ENCODE measurements around the gene DYRK1A. TPM values are rescaled to one million over a fixed set of nuclear protein-coding genes. Genes with fewer than 3 reads are reported as not detected.
"Not testable (repeated sequence)": the region's sequence is repeated elsewhere in the genome, so short reads cannot be mapped to it uniquely, and the experiment has no call there.

DYRK1A gene
- total RNA-seq, 1 experiment from 2014 or later: 49.3 TPM

DNA sequence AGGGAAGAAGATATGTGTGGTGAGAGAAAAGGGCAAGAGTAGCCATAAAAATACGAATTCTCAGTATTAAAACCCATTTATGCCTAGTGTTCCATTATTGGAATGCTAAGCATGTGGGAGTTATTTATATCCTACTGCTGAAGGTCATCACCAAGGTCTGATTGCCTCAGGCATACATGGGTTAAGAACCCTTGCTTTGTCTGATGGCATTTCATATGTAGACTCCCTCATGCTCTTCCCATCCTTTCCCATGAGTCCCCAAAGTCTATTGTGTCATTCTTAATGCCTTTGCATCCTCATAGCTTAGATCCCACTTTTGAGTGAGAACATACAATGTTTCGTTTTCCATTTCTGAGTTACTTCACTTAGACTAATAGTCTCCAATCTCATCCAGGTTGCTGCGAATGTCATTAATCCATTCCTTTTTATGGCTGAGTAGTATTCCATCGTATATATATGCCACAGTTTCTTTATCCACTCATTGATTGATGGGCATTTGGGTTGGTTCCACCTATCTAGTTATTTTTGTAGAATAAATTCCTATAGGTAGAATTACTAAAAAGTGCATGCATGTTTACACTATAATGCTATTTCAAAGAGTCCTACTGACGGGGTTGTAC is 172.5 kb downstream of the DYRK1A start:
- Histone ChIP-seq H4K20me1 (ENCODE audit: insufficient read depth) (no peaks in the 10 kb centered on the region), H3K9me3 (ENCODE audit: control insufficient read depth in 1 of 2, insufficient read depth in 1 of 2, low read depth in 1 of 2, low read length in 2 of 2) (no peaks in the 10 kb centered on the region), H3K79me2 (ENCODE audit: insufficient read depth, low read length) (no peaks in the 10 kb centered on the region), H3K4me2 (ENCODE audit: low read length) (no peak overlapping the region), H3K27ac (ENCODE audit: low read depth, low read length) (no peak overlapping the region), H3K4me1 (ENCODE audit: control insufficient read depth in 1 of 2, insufficient read depth in 2 of 2, low read length in 2 of 2) (peaks cover 5 to 6% of the 10 kb centered on the region in 2 experiments; a peak in 3 of 4 replicates), H3K4me3 (replicated peaks in 1 of 2; ENCODE audit: low read depth in 1 of 2, low read length in 2 of 2) (no peak overlapping the region), H2AFZ (ENCODE audit: low read depth, low read length, poor library complexity, severe bottlenecking) (no peak overlapping the region), H3K36me3 (ENCODE audit: control insufficient read depth in 1 of 2, insufficient read depth in 2 of 2, low read length in 2 of 2) (no peaks in the 10 kb centered on the region), H3K9me2 (ENCODE audit: insufficient read depth) (no peaks in the 10 kb centered on the region), H3K27me3 (ENCODE audit: insufficient read depth, low read length) (no peaks in the 10 kb centered on the region), H3K9ac (ENCODE audit: low read length) (no peak overlapping the region)
- POLR2A ChIA-PET: no interaction called here
- CTCF ChIA-PET: no interaction called here
- intact Hi-C loops (cut with micrococcal nuclease): no loop called here
- ATAC-seq (no peak), DNase-seq (ENCODE audit: low read depth, low spot score) (no peak)
- no TSS peak for BruUV-seq (replicated peaks)
- no peak for TF ChIP-seq RAD21 (IDR thresholded peaks at IDR 0.05; ENCODE audit: low read depth)
- no peak for TF ChIP-seq YY1 (IDR thresholded peaks at IDR 0.05; ENCODE audit: extremely low read depth, insufficient replicate concordance, low read depth, low read length)
- TF ChIP-seq SP1 (IDR thresholded peaks at IDR 0.05; ENCODE audit: low read depth): no peak
- no peak for TF ChIP-seq ZFX (IDR thresholded peaks at IDR 0.05)
- TF ChIP-seq ELF1 (IDR thresholded peaks at IDR 0.05; ENCODE audit: borderline replicate concordance, low read depth): no peak
- TF ChIP-seq CEBPB (IDR thresholded peaks at IDR 0.05; ENCODE audit: low read depth): no peak
- no peak for TF ChIP-seq MAX (IDR thresholded peaks at IDR 0.05)
- TF ChIP-seq EGR1 (IDR thresholded peaks at IDR 0.05; ENCODE audit: low read depth): no peak
- no peak for TF ChIP-seq POLR2AphosphoS5 (IDR thresholded peaks at IDR 0.05; ENCODE audit: low read depth, low read length)
- TF ChIP-seq EZH2 (IDR thresholded peaks at IDR 0.05): no peak
- TF ChIP-seq, protein P1, sequence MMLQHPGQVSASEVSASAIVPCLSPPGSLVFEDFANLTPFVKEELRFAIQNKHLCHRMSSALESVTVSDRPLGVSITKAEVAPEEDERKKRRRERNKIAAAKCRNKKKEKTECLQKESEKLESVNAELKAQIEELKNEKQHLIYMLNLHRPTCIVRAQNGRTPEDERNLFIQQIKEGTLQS (IDR thresholded peaks at IDR 0.05): no peak
- no peak for TF ChIP-seq CBX3 (IDR thresholded peaks at IDR 0.05; ENCODE audit: low read depth)
- no peak for TF ChIP-seq JUND (IDR thresholded peaks at IDR 0.05)
- no peak for TF ChIP-seq SRF (IDR thresholded peaks at IDR 0.05; ENCODE audit: low read depth)
- TF ChIP-seq ZBTB33 (IDR thresholded peaks at IDR 0.05; ENCODE audit: extremely low read depth, insufficient replicate concordance, low read length): no peak
- RAD21 ChIA-PET (ENCODE audit: low non-redundant PET in 1 of 2, low total read pairs in 2 of 2, uncharacterized antibody in 2 of 2, unreplicated experiment in 2 of 2): no interaction called here

- H3K27me3 ChIP-seq (ENCODE audit: insufficient read depth, low read length); H3K36me3 ChIP-seq (ENCODE audit: control insufficient read depth in 1 of 2, insufficient read depth in 2 of 2, low read length in 2 of 2); RAD21 ChIA-PET (ENCODE audit: low non-redundant PET in 1 of 2, low total read pairs in 2 of 2, uncharacterized antibody in 2 of 2, unreplicated experiment in 2 of 2); DNase-seq (ENCODE audit: low read depth, low spot score); ATAC-seq; H3K9me2 ChIP-seq (ENCODE audit: insufficient read depth); POLR2A ChIA-PET; intact Hi-C loops (cut with micrococcal nuclease); H3K4me3 ChIP-seq (replicated peaks in 1 of 2; ENCODE audit: low read depth in 1 of 2, low read length in 2 of 2); BruUV-seq (replicated peaks); H4K20me1 ChIP-seq (ENCODE audit: insufficient read depth); H2AFZ ChIP-seq (ENCODE audit: low read depth, low read length, poor library complexity, severe bottlenecking); H3K4me2 ChIP-seq (ENCODE audit: low read length); H3K79me2 ChIP-seq (ENCODE audit: insufficient read depth, low read length); H3K4me1 ChIP-seq (ENCODE audit: control insufficient read depth in 1 of 2, insufficient read depth in 2 of 2, low read length in 2 of 2); H3K9ac ChIP-seq (ENCODE audit: low read length); H3K27ac ChIP-seq (ENCODE audit: low read depth, low read length); CTCF ChIA-PET; H3K9me3 ChIP-seq (ENCODE audit: control insufficient read depth in 1 of 2, insufficient read depth in 1 of 2, low read depth in 1 of 2, low read length in 2 of 2): not testable (repeated sequence)
Observed at GRCh38 chr21:37541128-37541527, 174.6 kb downstream of the DYRK1A start.
